Measurements from ENCODE around the gene IFNE. TPM values are rescaled to one million over a fixed set of nuclear protein-coding genes. Genes with fewer than 3 reads are reported as not detected.

IFNE gene
- total and polyA plus RNA-seq, 7 donors, result not detected

DNA sequence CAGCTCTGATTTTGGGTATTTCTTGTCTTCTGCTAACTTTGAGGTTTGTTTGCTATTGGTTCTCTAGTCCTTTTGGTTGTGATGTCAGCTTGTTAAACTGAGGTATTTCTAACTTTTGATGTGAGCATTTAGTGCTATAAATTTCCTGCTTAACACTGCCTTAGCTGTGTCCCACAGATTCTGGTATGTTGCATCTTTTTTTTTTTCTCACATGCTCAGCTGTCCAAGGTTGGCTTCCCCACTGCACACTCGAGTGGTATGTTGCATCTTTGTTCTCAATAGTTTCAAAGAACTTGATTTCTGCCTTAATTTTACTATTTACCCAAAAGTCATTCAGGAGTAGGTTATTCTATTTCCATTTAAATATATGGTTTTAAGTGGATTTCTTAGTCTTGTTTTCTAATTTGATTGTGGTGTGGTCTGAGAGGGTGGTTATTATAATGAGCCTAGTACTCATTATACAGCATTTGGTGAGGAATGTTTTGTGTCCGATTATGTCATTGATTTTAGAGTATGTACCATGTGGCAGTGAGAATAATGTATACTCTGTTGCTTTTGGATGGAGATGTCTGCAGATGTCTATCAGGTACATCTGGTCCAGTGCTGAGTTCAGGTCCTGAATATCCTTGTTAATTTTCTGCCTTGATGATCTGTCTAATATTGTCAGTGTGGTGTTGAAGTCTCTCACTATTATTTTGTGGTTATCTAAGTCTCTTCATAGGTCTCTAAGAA is 42.2 kb upstream of the IFNE start:
- 65 to 80% methylated on average over 2 of the region's 2 CpGs for WGBS, 2 donors
- no peaks in the 10 kb centered on the region for H3K36me3 ChIP-seq
- intact Hi-C loops (cut with DNase I), result no loop called here
- H3K4me1 ChIP-seq, result no peaks in the 10 kb centered on the region
- no peaks in the 10 kb centered on the region for H3K27me3 ChIP-seq
- H3K9me3 ChIP-seq, result peaks cover 0 to 2% (median 0%) of the 10 kb centered on the region in 4 donors
- H3K4me3 ChIP-seq, result no peak overlapping the region
- DNase-seq, result no peak
- TF ChIP-seq, protein P1, sequence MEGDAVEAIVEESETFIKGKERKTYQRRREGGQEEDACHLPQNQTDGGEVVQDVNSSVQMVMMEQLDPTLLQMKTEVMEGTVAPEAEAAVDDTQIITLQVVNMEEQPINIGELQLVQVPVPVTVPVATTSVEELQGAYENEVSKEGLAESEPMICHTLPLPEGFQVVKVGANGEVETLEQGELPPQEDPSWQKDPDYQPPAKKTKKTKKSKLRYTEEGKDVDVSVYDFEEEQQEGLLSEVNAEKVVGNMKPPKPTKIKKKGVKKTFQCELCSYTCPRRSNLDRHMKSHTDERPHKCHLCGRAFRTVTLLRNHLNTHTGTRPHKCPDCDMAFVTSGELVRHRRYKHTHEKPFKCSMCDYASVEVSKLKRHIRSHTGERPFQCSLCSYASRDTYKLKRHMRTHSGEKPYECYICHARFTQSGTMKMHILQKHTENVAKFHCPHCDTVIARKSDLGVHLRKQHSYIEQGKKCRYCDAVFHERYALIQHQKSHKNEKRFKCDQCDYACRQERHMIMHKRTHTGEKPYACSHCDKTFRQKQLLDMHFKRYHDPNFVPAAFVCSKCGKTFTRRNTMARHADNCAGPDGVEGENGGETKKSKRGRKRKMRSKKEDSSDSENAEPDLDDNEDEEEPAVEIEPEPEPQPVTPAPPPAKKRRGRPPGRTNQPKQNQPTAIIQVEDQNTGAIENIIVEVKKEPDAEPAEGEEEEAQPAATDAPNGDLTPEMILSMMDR (IDR thresholded peaks at IDR 0.05), result no peak
- TF ChIP-seq POLR2A (IDR thresholded peaks at IDR 0.05) (no peak), POLR2AphosphoS5 (IDR thresholded peaks at IDR 0.05) (no peak), EP300 (IDR thresholded peaks at IDR 0.05) (no peak)
- H3K27ac ChIP-seq, result no peak overlapping the region

DNA sequence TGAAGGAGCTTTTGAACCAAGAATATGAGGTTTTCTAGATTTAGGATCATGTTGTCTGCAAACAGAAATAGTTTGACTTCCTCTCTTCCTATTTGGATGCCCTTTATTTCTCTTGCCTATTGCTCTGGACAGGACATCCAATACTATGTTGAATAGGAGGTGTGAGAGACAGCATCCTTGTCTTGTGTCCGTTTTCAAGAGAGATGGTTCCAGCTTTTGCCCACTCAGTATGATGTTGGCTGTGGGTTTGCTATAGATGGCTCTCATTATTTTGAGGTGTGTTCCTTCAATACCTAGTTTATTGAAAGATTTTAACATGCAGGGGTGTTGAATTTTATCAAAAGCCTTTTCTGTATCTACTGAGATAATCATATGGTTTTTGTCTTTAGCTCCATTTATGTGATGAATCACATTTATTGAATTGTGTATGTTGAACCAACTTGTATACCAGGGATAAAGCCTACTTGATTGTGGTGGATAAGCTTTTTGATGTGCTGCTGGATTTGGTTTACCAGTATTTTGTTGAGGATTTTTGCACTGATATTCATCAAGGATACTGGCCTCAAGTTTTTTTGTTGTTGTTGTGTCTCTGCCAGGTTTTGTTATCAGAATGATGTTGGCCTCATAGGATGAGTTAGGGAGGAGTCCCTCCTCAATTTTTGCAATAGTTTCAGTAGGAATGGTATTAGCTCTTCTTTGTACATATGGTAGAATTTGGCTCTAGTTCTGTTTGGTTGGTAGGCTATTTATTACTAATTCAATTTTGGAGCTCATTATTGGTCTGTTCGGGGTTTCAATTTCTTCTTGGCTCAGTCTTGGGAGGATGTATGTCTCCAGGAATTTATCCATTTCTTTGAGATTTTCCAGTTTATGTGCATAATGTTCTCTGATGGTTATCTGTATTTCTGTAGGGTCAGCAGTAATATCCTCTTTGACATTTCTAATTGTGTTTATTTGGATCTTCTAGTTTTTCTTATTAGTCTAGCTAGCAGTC is 41.2 kb upstream of the IFNE start:
- intact Hi-C loops (cut with DNase I), result no loop called here
- Histone ChIP-seq H3K27me3 (no peaks in the 10 kb centered on the region), H3K9me3 (peaks cover 0 to 2% (median 0%) of the 10 kb centered on the region in 4 donors), H3K4me1 (no peaks in the 10 kb centered on the region), H3K27ac (no peak overlapping the region), H3K36me3 (no peaks in the 10 kb centered on the region), H3K4me3 (no peak overlapping the region)
- whole genome bisulfite sequencing, 2 donors, result 84 to 90% methylated on average over 2 of the region's 2 CpGs
- no peak for TF ChIP-seq POLR2AphosphoS5 (IDR thresholded peaks at IDR 0.05)
- no peak for TF ChIP-seq POLR2A (IDR thresholded peaks at IDR 0.05)
- TF ChIP-seq, protein P1 (IDR thresholded peaks at IDR 0.05), result no peak
- no peak for TF ChIP-seq EP300 (IDR thresholded peaks at IDR 0.05)
- DNase-seq, result no peak

DNA sequence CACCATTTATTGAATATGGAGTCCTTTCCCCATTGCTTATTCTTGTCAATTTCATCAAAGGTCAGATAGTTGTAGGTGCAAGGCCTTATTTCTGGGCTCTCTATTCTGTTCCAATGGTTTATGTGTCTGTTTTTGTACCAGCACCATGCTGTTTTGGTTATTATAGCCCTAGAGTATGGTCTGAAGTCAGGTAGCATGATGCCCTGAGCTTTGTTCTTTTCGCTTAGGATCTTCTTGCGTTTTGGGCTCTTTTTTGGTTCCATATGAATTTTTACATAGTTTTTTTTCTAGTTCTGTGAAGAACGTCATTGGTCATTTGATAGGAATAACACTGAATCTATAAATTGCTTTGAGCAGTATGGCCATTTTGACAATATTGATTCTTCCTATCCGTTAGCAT is 40.2 kb upstream of the IFNE start:
- WGBS, 2 donors, result 90 to 92% methylated on average over 4 of the region's 4 CpGs
- DNase-seq, result no peak
- TF ChIP-seq, protein P1 (IDR thresholded peaks at IDR 0.05), result no peak
- no peak for TF ChIP-seq POLR2AphosphoS5 (IDR thresholded peaks at IDR 0.05)
- TF ChIP-seq EP300 (IDR thresholded peaks at IDR 0.05), result no peak
- TF ChIP-seq POLR2A (IDR thresholded peaks at IDR 0.05), result no peak
- H3K36me3 ChIP-seq, result no peaks in the 10 kb centered on the region
- H3K4me3 ChIP-seq, result no peak overlapping the region
- no peak overlapping the region for H3K27ac ChIP-seq
- no peaks in the 10 kb centered on the region for H3K4me1 ChIP-seq
- peaks cover 0 to 2% (median 0%) of the 10 kb centered on the region in 4 donors for H3K9me3 ChIP-seq
- intact Hi-C loops (cut with DNase I), result no loop called here
- no peaks in the 10 kb centered on the region for H3K27me3 ChIP-seq

- Histone ChIP-seq H3K4me3 (no peak overlapping the region), H3K4me1 (no peaks in the 10 kb centered on the region), H3K9me3 (peaks cover 0 to 2% (median 0%) of the 10 kb centered on the region in 4 donors), H3K36me3 (no peaks in the 10 kb centered on the region), H3K27me3 (no peaks in the 10 kb centered on the region), H3K27ac (no peak overlapping the region)
- TF ChIP-seq POLR2AphosphoS5 (IDR thresholded peaks at IDR 0.05) (no peak), EP300 (IDR thresholded peaks at IDR 0.05) (no peak), POLR2A (IDR thresholded peaks at IDR 0.05) (no peak)
- TF ChIP-seq, protein P1 (IDR thresholded peaks at IDR 0.05), result no peak
- WGBS, 2 donors, result 82 to 91% methylated on average over 1 of the region's 1 CpG
- no peak for DNase-seq
- intact Hi-C loops (cut with DNase I), result no loop called here
Measured at GRCh38 chr9:21521448-21521847, 39.3 kb upstream of the IFNE start.

Data from sigmoid colon (tissue), 7 donors.